ENCODE measurements around the gene GNG2. TPM values are rescaled to one million over a fixed set of nuclear protein-coding genes. Genes with fewer than 3 reads are reported as not detected.

GNG2 gene
- total RNA-seq, 1 donor from 2014 or later = 24.4 TPM

- Histone ChIP-seq H3K27me3 (no peaks in the 10 kb centered on the region), H3K9me3 (no peaks in the 10 kb centered on the region), H3K4me3 (no peak overlapping the region), H3K4me1 (peaks cover 7% of the 10 kb centered on the region), H3K27ac (no peak overlapping the region), H3K36me3 (no peaks in the 10 kb centered on the region)
- intact Hi-C loops (cut with DNase I) = no loop called here
- ATAC-seq = no peak
- DNase-seq = no peak
- TF ChIP-seq, protein P1, sequence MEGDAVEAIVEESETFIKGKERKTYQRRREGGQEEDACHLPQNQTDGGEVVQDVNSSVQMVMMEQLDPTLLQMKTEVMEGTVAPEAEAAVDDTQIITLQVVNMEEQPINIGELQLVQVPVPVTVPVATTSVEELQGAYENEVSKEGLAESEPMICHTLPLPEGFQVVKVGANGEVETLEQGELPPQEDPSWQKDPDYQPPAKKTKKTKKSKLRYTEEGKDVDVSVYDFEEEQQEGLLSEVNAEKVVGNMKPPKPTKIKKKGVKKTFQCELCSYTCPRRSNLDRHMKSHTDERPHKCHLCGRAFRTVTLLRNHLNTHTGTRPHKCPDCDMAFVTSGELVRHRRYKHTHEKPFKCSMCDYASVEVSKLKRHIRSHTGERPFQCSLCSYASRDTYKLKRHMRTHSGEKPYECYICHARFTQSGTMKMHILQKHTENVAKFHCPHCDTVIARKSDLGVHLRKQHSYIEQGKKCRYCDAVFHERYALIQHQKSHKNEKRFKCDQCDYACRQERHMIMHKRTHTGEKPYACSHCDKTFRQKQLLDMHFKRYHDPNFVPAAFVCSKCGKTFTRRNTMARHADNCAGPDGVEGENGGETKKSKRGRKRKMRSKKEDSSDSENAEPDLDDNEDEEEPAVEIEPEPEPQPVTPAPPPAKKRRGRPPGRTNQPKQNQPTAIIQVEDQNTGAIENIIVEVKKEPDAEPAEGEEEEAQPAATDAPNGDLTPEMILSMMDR (IDR thresholded peaks at IDR 0.05) = no peak
Observed at GRCh38 chr14:51877810-51878209, 17.4 kb downstream of the GNG2 start.

GRCh38 chr14:51879170-51879569 lies 18.8 kb downstream of the GNG2 start:
- Histone ChIP-seq H3K4me3 (no peak overlapping the region), H3K36me3 (no peaks in the 10 kb centered on the region), H3K27ac (no peak overlapping the region), H3K9me3 (no peaks in the 10 kb centered on the region), H3K4me1 (no peaks in the 10 kb centered on the region), H3K27me3 (no peaks in the 10 kb centered on the region)
- DNase-seq = no peak
- TF ChIP-seq, protein P1 (IDR thresholded peaks at IDR 0.05) = no peak
- no peak for ATAC-seq
- intact Hi-C loops (cut with DNase I) = no loop called here

- no peaks in the 10 kb centered on the region for H3K36me3 ChIP-seq
- DNase-seq (no peak), ATAC-seq (no peak)
- intact Hi-C loops (cut with DNase I) = no loop called here
- no peaks in the 10 kb centered on the region for H3K4me1 ChIP-seq
- H3K27me3 ChIP-seq = no peaks in the 10 kb centered on the region
- no peak overlapping the region for H3K4me3 ChIP-seq
- TF ChIP-seq, protein P1 (IDR thresholded peaks at IDR 0.05) = no peak
- no peaks in the 10 kb centered on the region for H3K9me3 ChIP-seq
- no peak overlapping the region for H3K27ac ChIP-seq
Observed at GRCh38 chr14:51880835-51881580, 20.6 kb downstream of the GNG2 start.

GRCh38 chr14:51881636-51882035 lies 21.2 kb downstream of the GNG2 start:
- TF ChIP-seq, protein P1 (IDR thresholded peaks at IDR 0.05) = no peak
- no peak overlapping the region for H3K4me3 ChIP-seq
- H3K4me1 ChIP-seq = no peaks in the 10 kb centered on the region
- DNase-seq = no peak
- H3K27ac ChIP-seq = no peak overlapping the region
- no peaks in the 10 kb centered on the region for H3K9me3 ChIP-seq
- intact Hi-C loops (cut with DNase I) = no loop called here
- no peaks in the 10 kb centered on the region for H3K36me3 ChIP-seq
- no peak for ATAC-seq
- no peaks in the 10 kb centered on the region for H3K27me3 ChIP-seq

GRCh38 chr14:51883232-51883631 lies 22.8 kb downstream of the GNG2 start:
- Histone ChIP-seq H3K4me3 (no peak overlapping the region), H3K27me3 (no peaks in the 10 kb centered on the region), H3K4me1 (no peaks in the 10 kb centered on the region), H3K9me3 (no peaks in the 10 kb centered on the region), H3K36me3 (no peaks in the 10 kb centered on the region), H3K27ac (no peak overlapping the region)
- intact Hi-C loops (cut with DNase I) = no loop called here
- TF ChIP-seq, protein P1 (IDR thresholded peaks at IDR 0.05) = no peak
- no peak for DNase-seq
- no peak for ATAC-seq

Measured in upper lobe of right lung (tissue), 1 donor.